Activated CD4-positive, alpha-beta T cell treated with anti-CD3 and anti-CD28 coated beads for 36 hours (primary cell): ENCODE results near the gene C1orf232. TPM values are rescaled to one million over a fixed set of nuclear protein-coding genes. Genes with fewer than 3 reads are reported as not detected.
A peak's percentile ranks its signal among the peaks of the same experiment; 100 is the strongest.

Source experiments
- ATAC-seq: fragments of 200-7000 bp; cut with Tn5 transposase; one replicate; pipeline ENCODE4 v1.10.0; 2021; ENCODE audit warnings: mild to moderate bottlenecking, moderate library complexity
- CTCF ChIA-PET: fragments of 350-600 bp; sonication (Branson Sonifier 250); formaldehyde crosslinking; loops from one replicate; lab custom pipeline; 2021; ENCODE audit warnings: antibody characterized with exemption; lab: Charles Lee
- POLR2A ChIA-PET: fragments of 350-600 bp; sonication (Branson Sonifier 250); formaldehyde crosslinking; loops from one replicate; lab custom pipeline; 2021; ENCODE audit warnings: antibody characterized with exemption, inconsistent platforms; lab: Charles Lee
- DNase-seq: peaks from one replicate; pipeline ENCODE4 v3.0.0-alpha.2; 2020
- H3K27ac Mint-ChIP-seq: one replicate; pipeline ENCODE4 v1.8.0; 2021; ENCODE audit warnings: mixed read lengths
- H3K27me3 Mint-ChIP-seq: one replicate; pipeline ENCODE4 v1.8.0; 2021; ENCODE audit warnings: mixed read lengths
- H3K36me3 Mint-ChIP-seq: one replicate; pipeline ENCODE4 v1.8.0; 2021; ENCODE audit warnings: low read depth, mixed read lengths
- H3K4me1 Mint-ChIP-seq: one replicate; pipeline ENCODE4 v1.8.0; 2021; ENCODE audit warnings: mixed read lengths
- H3K4me3 Mint-ChIP-seq: one replicate; pipeline ENCODE4 v1.8.0; 2021; ENCODE audit warnings: mild to moderate bottlenecking, moderate library complexity, mixed read lengths
- H3K9me3 Mint-ChIP-seq: one replicate; pipeline ENCODE4 v1.8.0; 2021; ENCODE audit warnings: low read depth, mixed read lengths
- intact Hi-C, 2 experiments: fragments of 100-400 bp; cut with DNase I in 1 of 2; cut with micrococcal nuclease in 1 of 2; formaldehyde crosslinking; loops; one replicate each; pipeline versions ENCODE4 v1.14.2 to v1.15.1; 2022 to 2024; cut with DNase I, micrococcal nuclease
- total RNA-seq, 2 experiments: library from RNA; stranded (reverse); gene quantifications; one replicate each; pipeline ENCODE4 v1.2.3, GENCODE V29; 2021

C1orf232 gene
- total RNA-seq, 2 experiments from 2014 or later, result not detected

GRCh38 chr1:26122988-26123973, 45.5 kb downstream of the C1orf232 start:
- ChIA-PET POLR2A (interaction anchor here (0.5 to 1.0 kb wide), 2 partner anchors 8 to 12 kb away, joined by 3 to 5 read pairs; partner anchors contain the start of gene PDIK1L), CTCF (interaction anchor here (0.6 to 11.1 kb wide), 13 partner anchors 10 to 1602 kb away, joined by 3 to 134 read pairs (median 3); partner anchors contain the start of genes CEP85 and ZNF593OS)
- ATAC-seq, result peak; percentile 68
- Mint-ChIP-seq H3K27ac (peak overlapping the region; percentile 48), H3K36me3 (peaks cover 14% of the 10 kb centered on the region), H3K27me3 (no peaks in the 10 kb centered on the region), H3K4me3 (no peak overlapping the region), H3K4me1 (peaks cover 62% of the 10 kb centered on the region), H3K9me3 (no peaks in the 10 kb centered on the region)
- intact Hi-C loops, result no loop called here
- DNase-seq, result peak; percentile 27

DNA sequence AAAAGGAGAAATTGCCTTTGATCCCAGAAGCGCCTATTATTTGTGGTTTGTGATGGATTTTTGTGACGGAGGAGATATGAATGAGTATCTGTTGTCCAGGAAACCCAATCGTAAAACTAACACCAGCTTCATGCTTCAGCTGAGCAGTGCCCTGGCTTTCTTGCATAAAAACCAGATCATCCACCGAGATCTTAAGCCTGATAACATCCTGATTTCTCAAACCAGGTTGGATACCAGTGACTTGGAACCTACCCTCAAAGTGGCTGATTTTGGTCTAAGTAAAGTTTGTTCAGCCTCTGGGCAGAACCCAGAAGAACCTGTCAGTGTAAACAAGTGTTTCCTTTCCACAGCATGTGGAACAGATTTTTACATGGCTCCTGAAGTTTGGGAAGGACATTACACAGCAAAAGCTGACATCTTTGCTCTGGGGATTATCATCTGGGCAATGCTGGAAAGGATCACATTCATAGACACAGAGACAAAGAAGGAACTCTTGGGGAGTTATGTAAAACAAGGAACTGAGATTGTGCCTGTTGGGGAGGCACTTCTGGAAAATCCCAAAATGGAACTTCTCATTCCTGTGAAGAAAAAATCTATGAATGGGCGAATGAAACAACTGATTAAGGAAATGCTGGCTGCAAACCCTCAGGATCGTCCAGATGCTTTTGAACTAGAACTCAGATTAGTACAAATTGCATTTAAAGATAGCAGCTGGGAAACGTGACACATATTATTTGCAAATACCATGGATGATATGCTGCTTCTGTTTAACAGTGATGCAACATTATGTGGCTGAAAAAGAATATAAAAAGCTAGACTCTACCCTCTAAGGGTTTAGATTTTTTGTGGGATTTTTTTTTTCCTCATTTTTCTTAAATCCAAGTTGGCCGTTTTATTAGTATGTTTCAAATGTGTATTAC, 46.6 kb downstream of the C1orf232 start:
- Mint-ChIP-seq H3K27me3 (no peaks in the 10 kb centered on the region), H3K36me3 (peaks cover 18% of the 10 kb centered on the region), H3K27ac (peak overlapping the region; percentile 34), H3K4me3 (no peak overlapping the region), H3K9me3 (no peaks in the 10 kb centered on the region), H3K4me1 (peaks cover 51% of the 10 kb centered on the region)
- ATAC-seq (no peak), DNase-seq (no peak)
- ChIA-PET CTCF (interaction anchor here (0.8 to 11.1 kb wide), 14 partner anchors 8 to 201 kb away, joined by 3 to 134 read pairs (median 4); partner anchors contain the start of genes CEP85 and ZNF593), POLR2A (no interaction called here)
- intact Hi-C loops, result no loop called here

DNA sequence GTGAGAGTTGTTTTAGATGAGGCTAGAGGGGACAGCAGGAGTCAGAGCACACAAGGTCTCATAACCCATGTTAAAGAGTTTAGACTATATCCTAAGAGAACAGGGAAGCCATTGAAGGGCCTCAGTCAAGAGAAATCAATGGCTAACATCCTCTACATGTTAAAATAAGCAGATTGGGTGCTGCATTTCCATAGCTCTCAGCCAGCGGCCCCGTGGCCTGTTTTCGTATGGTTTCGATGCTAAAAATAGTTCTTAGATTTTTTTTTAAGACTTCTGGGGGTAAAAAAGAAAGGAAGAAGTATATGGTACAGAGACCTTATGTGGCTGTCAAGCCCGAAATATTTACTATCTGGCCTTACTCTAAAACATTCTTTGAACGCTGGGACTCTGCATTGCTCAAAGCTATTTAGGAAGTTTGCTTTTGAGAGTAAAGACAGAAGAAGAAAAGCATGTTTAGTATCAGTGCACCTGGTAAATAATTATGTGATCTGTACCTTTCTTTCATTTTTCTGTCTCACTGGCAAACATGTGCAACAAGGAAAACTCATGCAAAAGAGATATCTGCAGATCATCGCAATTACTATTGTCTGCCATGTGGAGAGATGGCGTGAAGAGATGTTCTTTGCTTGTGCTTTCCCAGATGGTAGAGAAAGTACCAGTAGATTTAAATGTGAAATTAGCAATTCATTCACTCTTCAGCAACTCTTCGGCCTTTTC, 48.7 kb downstream of the C1orf232 start:
- no peak for DNase-seq
- CTCF ChIA-PET, result interaction anchor here (0.8 to 11.1 kb wide), 3 partner anchors 9 to 25 kb away, joined by 3 to 134 read pairs (median 4); no protein-coding TSS in a partner anchor

DNA sequence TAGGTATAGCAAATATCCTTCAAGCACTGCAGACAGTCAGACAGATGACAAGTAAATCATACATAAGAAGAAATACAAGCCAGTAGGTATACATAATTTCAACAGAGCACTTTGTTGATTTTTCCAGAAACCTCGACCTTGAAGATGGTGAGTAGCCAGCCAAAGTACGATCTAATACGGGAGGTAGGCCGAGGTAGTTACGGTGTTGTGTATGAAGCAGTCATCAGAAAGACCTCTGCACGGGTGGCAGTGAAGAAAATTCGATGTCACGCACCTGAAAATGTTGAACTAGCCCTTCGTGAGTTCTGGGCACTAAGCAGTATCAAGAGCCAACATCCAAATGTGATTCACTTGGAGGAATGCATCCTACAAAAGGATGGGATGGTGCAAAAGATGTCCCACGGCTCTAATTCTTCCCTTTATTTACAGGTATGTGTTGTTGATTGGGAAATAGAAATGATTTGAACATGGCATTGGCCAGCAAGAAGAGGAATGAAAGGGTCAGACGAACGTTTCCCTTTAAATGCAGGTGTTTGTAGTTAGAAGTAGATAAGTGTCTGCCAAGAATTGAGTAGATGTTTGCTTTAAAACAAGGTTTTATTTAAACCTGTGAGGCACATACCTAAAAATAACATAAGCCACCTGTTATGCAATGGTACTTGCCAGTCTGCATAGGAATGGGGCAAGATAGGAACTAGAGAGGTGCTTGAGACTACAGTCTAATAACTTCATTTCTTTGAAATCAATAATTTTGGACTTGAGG, 54.4 kb downstream of the C1orf232 start:
- Mint-ChIP-seq H3K4me1 (peaks cover 31% of the 10 kb centered on the region), H3K27ac (no peak overlapping the region), H3K27me3 (no peaks in the 10 kb centered on the region), H3K4me3 (no peak overlapping the region), H3K36me3 (peaks cover 15% of the 10 kb centered on the region), H3K9me3 (no peaks in the 10 kb centered on the region)
- DNase-seq (no peak), ATAC-seq (no peak)
- POLR2A ChIA-PET, result interaction anchor here (0.5 to 1.0 kb wide), 2 partner anchors 26 to 214 kb away, joined by 4 to 6 read pairs; no protein-coding TSS in a partner anchor
- CTCF ChIA-PET, result interaction anchor here (1.0 to 3.2 kb wide), 5 partner anchors 13 to 79 kb away, joined by 3 to 27 read pairs (median 4); no protein-coding TSS in a partner anchor
- intact Hi-C loops, result loop anchor here in 1 of 2 experiments (5.0 kb wide), 1 partner anchor 123 kb away; no protein-coding TSS in a partner anchor

More for the DNA sequence above, 48.7 kb downstream of the C1orf232 start:
- Mint-ChIP-seq H3K27ac (peak overlapping the region; percentile 75), H3K4me1 (peaks cover 34% of the 10 kb centered on the region), H3K4me3 (no peak overlapping the region), H3K36me3 (peaks cover 21% of the 10 kb centered on the region), H3K9me3 (no peaks in the 10 kb centered on the region), H3K27me3 (no peaks in the 10 kb centered on the region)
- ATAC-seq, result no peak
- intact Hi-C loops, result no loop called here
- POLR2A ChIA-PET, result no interaction called here

Other genes with a start within 250 kb of the C1orf232 start
- 1 to 10 TPM; 6.6 to 7.9 TPM for gene PAFAH2, start 170.9 kb downstream of the C1orf232 start, total RNA-seq
- not detected for gene EXTL1, start 147.2 kb downstream of the C1orf232 start, total RNA-seq
- gene SLC30A2, start 122.8 kb downstream of the C1orf232 start, total RNA-seq, result not detected
- not detected for gene TRIM63, start 101.3 kb downstream of the C1orf232 start, total RNA-seq
- gene PDIK1L, start 57.1 kb downstream of the C1orf232 start, total RNA-seq, result 10 to 100 TPM; 12.3 to 13.0 TPM
- not detected for gene FAM110D, start 9.9 kb downstream of the C1orf232 start, total RNA-seq
- gene ZNF593, start 945 bp upstream of the C1orf232 start, total RNA-seq, result 10 to 100 TPM; 44.6 to 56.3 TPM
- not detected for gene ZNF593OS, start 2.9 kb upstream of the C1orf232 start, total RNA-seq
- gene CNKSR1, start 8.5 kb upstream of the C1orf232 start, total RNA-seq, result 1 to 10 TPM; 3.0 to 3.2 TPM
- not detected for gene CATSPER4, start 21.6 kb upstream of the C1orf232 start, total RNA-seq
- 10 to 100 TPM; 31.1 to 31.9 TPM for gene CEP85, start 65.2 kb upstream of the C1orf232 start, total RNA-seq
- 100 to 1,000 TPM; 267 to 381 TPM for gene SH3BGRL3, start 111.1 kb upstream of the C1orf232 start, total RNA-seq
- 10 to 100 TPM; 19.4 to 22.2 TPM for gene UBXN11, start 137.7 kb upstream of the C1orf232 start, total RNA-seq
- gene CD52, start 149.0 kb upstream of the C1orf232 start, total RNA-seq, result 100 to 1,000 TPM; 216 to 217 TPM
- 1 to 10 TPM; 1.5 to 1.6 TPM for gene CRYBG2, start 185.2 kb upstream of the C1orf232 start, total RNA-seq
- not detected for gene ZNF683, start 203.8 kb upstream of the C1orf232 start, total RNA-seq
- gene LIN28A, start 241.9 kb upstream of the C1orf232 start, total RNA-seq, result not detected